GM12878 (cell line): Measurements from ENCODE around the gene ZNF823. TPM values are rescaled to one million over a fixed set of nuclear protein-coding genes. Genes with fewer than 3 reads are reported as not detected.
A peak's percentile ranks its signal among the peaks of the same experiment; 100 is the strongest.

ENCODE experiments used
- BHLHE40 ChIP-seq, 2 experiments: fragments of 450-650 bp in 1 of 2; IDR thresholded peaks; 2 replicates each; pipeline ENCODE4 v1.6.1; 2011 to 2017; ENCODE audit warnings: low read depth in 2 of 2, borderline replicate concordance in 1 of 2, improper control_type of control experiment in 1 of 2, low read length in 1 of 2, mild to moderate bottlenecking in 1 of 2
- CHD4 ChIP-seq: fragments of 200-600 bp; sonication (generic); IDR thresholded peaks from 2 replicates; pipeline ENCODE4 v1.6.1; 2016; ENCODE audit warnings: mild to moderate bottlenecking
- FOXK2 ChIP-seq: fragments of 450-650 bp; IDR thresholded peaks from 2 replicates; pipeline ENCODE4 v1.6.1; 2017; ENCODE audit warnings: mild to moderate bottlenecking, moderate library complexity
- JUND ChIP-seq: IDR thresholded peaks from 2 replicates; pipeline ENCODE4 v1.6.1; 2012; ENCODE audit warnings: low read depth, mild to moderate bottlenecking, low read length, improper control_type of control experiment, moderate library complexity
- MYC ChIP-seq: IDR thresholded peaks from 2 replicates; pipeline ENCODE4 v1.6.1; 2011; ENCODE audit warnings: mild to moderate bottlenecking, low read length, moderate library complexity, inconsistent platforms; ENCODE audit not compliant: insufficient read depth, insufficient replicate concordance, insufficient read length, severe bottlenecking
- NFIC ChIP-seq: IDR thresholded peaks from 2 replicates; pipeline ENCODE4 v1.6.1; 2012; ENCODE audit warnings: low read depth, mild to moderate bottlenecking, inconsistent platforms, low read length, moderate library complexity
- NR2C2 ChIP-seq: IDR thresholded peaks from 2 replicates; pipeline ENCODE4 v1.6.1; 2011; ENCODE audit warnings: borderline replicate concordance, low read depth; ENCODE audit not compliant: control insufficient read depth, insufficient read length
- POLR2AphosphoS2 ChIP-seq: IDR thresholded peaks from 2 replicates; pipeline ENCODE4 v1.6.1; 2011; ENCODE audit warnings: low read depth, mild to moderate bottlenecking, low read length, improper control_type of control experiment, moderate library complexity
- POLR2AphosphoS5 ChIP-seq: IDR thresholded peaks from 2 replicates; pipeline ENCODE4 v1.6.1; 2011; ENCODE audit warnings: mild to moderate bottlenecking, low read length, inconsistent platforms
- RB1 ChIP-seq: fragments of 450-650 bp; formaldehyde crosslinking; IDR thresholded peaks from 2 replicates; pipeline ENCODE4 v1.6.1; 2017; ENCODE audit warnings: mild to moderate bottlenecking, borderline replicate concordance
- RELA ChIP-seq: fragments of 450-650 bp; IDR thresholded peaks from 2 replicates; pipeline ENCODE4 v1.8.0; 2014; ENCODE audit warnings: borderline replicate concordance; ENCODE audit not compliant: partially characterized antibody
- RUNX3 ChIP-seq: IDR thresholded peaks from 2 replicates; pipeline ENCODE4 v1.6.1; 2012; ENCODE audit warnings: low read length, inconsistent platforms
- SIN3A ChIP-seq: IDR thresholded peaks from 2 replicates; pipeline ENCODE4 v1.6.1; 2012; ENCODE audit warnings: low read depth, low read length, improper control_type of control experiment
- SMAD1 ChIP-seq: fragments of 450-650 bp; IDR thresholded peaks from 2 replicates; pipeline ENCODE4 v1.6.1; 2018; ENCODE audit warnings: mild to moderate bottlenecking, low read depth; ENCODE audit not compliant: partially characterized antibody
- TAF1 ChIP-seq: IDR thresholded peaks from 2 replicates; pipeline ENCODE4 v1.6.1; 2011; ENCODE audit warnings: mild to moderate bottlenecking, low read depth, low read length, borderline replicate concordance
- YBX1 ChIP-seq: fragments of 450-650 bp; IDR thresholded peaks from 2 replicates; pipeline ENCODE4 v1.6.1; 2016; ENCODE audit warnings: antibody characterized with exemption
- ZZZ3 ChIP-seq: IDR thresholded peaks from 2 replicates; pipeline ENCODE4 v1.6.1; 2011; ENCODE audit warnings: low read depth; ENCODE audit not compliant: control insufficient read depth, insufficient read length
- polyA plus RNA-seq, 11 experiments: library from polyadenylated mRNA; depleted of rRNA in 4 of 11; unstranded in 6 of 11; stranded (reverse) in 5 of 11; fragments of >200 nt; fragmentation: Nextera tagmentation in 4 of 11; fragmentation: Illumina TruSeq in 1 of 11; extraction: Ambion mirVana in 4 of 11; extraction: Trizol in 1 of 11; gene quantifications; 1 replicate in 1 of 11; 2 replicates in 10 of 11; pipeline versions ENCODE4 v1.2.1 to v1.2.3, GENCODE V29; 2011 to 2016; ENCODE audit warnings: inconsistent platforms in 2 of 11, missing spikeins in 2 of 11, low read depth in 1 of 11
- total RNA-seq, 4 experiments: library from RNA; depleted of rRNA in 3 of 4; stranded (reverse); fragments of >200 nt in 3 of 4; fragmentation: Illumina TruSeq in 1 of 4; extraction: Trizol in 1 of 4; gene quantifications; 2 replicates each; pipeline versions ENCODE4 v1.2.1 to v1.2.3, GENCODE V29; 2013 to 2021
- TF ChIP-seq, protein P1 (sequence below): fragments of 450-650 bp; IDR thresholded peaks from 2 replicates; pipeline ENCODE4 v1.6.1; 2016; ENCODE audit warnings: mild to moderate bottlenecking
- TF ChIP-seq, protein P2 (sequence below): fragments of 150-350 bp; IDR thresholded peaks from 2 replicates; pipeline ENCODE4 v1.6.1; 2016; ENCODE audit warnings: low read depth, low read length
- TF ChIP-seq, protein P3 (sequence below): IDR thresholded peaks from 2 replicates; pipeline ENCODE4 v1.6.1; 2012; ENCODE audit warnings: low read depth, low read length, improper control_type of control experiment
- TF ChIP-seq, protein P4 (sequence below): fragments of 450-650 bp; IDR thresholded peaks from 2 replicates; pipeline ENCODE4 v1.6.1; 2018; ENCODE audit warnings: mild to moderate bottlenecking, low read depth, moderate library complexity; ENCODE audit not compliant: partially characterized antibody

The ZNF823 gene
- total and polyA plus RNA-seq, 10 of the 15 experiments (the other 5 are each of a cell fraction or from before 2014, with no cell fraction given), result 3.3 to 8.0 (median 4.5) TPM

DNA sequence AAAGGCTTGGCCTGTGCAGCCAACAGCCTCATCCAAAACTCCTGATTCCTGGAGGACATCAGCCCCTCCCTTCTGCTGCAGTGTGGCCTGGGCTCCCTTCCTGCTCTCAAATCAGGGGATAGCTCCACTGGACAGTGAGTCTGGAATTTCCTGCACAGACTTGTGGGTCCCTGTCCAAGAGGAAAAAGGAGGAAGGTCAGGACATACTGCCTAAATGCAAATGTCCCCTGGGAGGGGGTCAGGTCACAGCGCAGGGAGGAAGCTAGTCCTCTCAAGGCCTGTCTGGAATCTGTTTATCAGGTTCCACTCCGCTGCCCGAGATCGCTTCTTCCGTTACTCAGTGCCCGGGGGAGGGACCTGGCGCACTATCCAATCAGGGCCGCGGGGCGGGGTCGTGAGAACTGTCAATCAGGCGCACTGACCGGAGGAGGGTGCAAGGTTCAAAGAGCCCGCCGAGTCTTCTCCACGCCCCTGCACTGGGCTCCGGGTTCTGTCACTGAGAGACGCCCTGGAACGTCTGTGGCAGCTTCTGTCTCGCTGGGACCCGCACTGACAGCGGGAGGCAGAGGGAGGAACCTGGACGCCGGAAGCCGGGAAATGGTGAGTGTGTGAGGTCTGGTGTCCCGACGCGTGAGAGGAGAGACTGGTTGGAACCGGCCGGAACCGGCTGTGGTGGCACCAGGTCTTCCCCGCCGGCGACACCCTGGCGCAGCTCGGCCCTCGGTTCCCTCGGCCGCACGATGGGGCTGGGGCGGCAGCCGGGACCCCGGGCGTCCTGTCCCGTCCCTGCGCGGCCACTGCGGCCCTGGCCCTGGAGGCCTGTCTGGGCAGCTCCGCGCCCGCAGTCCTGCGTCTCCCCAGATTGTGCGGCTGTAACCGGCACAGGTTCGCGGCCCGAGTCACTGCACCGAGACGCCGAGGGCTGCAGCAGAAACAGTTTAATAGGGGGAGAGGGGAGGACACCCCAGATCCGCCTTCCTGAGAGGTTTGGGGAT, 28.1 kb upstream of the ZNF823 start, which contains the start of gene ZNF441 (continued):
- TF ChIP-seq NFIC (no peak), TAF1 (peak; percentile 46; the same call in 1 of the 2 replicates), MYC (no peak), BHLHE40 (IDR thresholded peaks at IDR 0.05; ENCODE audit: borderline replicate concordance in 1 of 2, low read depth in 2 of 2, low read length in 1 of 2) (peak; percentile 6 to 77; a peak in 2 of 4 replicates), NR2C2 (no peak), CHD4 (no peak), JUND (no peak), POLR2AphosphoS5 (peak; percentile 81; the same call in 1 of the 2 replicates), YBX1 (no peak), RUNX3 (peak; percentile 30; the same call in 1 of the 2 replicates), RELA (peak; percentile 33), SMAD1 (no peak), POLR2AphosphoS2 (no peak), FOXK2 (peak; percentile 65; the same call in 1 of the 2 replicates), ZZZ3 (no peak), RB1 (peak; percentile 50; the same call in 1 of the 2 replicates), SIN3A (peak; percentile 46; the same call in 1 of the 2 replicates)
- TF ChIP-seq, protein P1, sequence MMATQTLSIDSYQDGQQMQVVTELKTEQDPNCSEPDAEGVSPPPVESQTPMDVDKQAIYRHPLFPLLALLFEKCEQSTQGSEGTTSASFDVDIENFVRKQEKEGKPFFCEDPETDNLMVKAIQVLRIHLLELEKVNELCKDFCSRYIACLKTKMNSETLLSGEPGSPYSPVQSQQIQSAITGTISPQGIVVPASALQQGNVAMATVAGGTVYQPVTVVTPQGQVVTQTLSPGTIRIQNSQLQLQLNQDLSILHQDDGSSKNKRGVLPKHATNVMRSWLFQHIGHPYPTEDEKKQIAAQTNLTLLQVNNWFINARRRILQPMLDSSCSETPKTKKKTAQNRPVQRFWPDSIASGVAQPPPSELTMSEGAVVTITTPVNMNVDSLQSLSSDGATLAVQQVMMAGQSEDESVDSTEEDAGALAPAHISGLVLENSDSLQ, result peak; percentile 98
- TF ChIP-seq, protein P2, sequence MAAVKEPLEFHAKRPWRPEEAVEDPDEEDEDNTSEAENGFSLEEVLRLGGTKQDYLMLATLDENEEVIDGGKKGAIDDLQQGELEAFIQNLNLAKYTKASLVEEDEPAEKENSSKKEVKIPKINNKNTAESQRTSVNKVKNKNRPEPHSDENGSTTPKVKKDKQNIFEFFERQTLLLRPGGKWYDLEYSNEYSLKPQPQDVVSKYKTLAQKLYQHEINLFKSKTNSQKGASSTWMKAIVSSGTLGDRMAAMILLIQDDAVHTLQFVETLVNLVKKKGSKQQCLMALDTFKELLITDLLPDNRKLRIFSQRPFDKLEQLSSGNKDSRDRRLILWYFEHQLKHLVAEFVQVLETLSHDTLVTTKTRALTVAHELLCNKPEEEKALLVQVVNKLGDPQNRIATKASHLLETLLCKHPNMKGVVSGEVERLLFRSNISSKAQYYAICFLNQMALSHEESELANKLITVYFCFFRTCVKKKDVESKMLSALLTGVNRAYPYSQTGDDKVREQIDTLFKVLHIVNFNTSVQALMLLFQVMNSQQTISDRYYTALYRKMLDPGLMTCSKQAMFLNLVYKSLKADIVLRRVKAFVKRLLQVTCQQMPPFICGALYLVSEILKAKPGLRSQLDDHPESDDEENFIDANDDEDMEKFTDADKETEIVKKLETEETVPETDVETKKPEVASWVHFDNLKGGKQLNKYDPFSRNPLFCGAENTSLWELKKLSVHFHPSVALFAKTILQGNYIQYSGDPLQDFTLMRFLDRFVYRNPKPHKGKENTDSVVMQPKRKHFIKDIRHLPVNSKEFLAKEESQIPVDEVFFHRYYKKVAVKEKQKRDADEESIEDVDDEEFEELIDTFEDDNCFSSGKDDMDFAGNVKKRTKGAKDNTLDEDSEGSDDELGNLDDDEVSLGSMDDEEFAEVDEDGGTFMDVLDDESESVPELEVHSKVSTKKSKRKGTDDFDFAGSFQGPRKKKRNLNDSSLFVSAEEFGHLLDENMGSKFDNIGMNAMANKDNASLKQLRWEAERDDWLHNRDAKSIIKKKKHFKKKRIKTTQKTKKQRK, result no peak
- TF ChIP-seq, protein P3, sequence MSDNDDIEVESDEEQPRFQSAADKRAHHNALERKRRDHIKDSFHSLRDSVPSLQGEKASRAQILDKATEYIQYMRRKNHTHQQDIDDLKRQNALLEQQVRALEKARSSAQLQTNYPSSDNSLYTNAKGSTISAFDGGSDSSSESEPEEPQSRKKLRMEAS, result no peak; the same call in 1 of the 2 replicates
- TF ChIP-seq, protein P4, sequence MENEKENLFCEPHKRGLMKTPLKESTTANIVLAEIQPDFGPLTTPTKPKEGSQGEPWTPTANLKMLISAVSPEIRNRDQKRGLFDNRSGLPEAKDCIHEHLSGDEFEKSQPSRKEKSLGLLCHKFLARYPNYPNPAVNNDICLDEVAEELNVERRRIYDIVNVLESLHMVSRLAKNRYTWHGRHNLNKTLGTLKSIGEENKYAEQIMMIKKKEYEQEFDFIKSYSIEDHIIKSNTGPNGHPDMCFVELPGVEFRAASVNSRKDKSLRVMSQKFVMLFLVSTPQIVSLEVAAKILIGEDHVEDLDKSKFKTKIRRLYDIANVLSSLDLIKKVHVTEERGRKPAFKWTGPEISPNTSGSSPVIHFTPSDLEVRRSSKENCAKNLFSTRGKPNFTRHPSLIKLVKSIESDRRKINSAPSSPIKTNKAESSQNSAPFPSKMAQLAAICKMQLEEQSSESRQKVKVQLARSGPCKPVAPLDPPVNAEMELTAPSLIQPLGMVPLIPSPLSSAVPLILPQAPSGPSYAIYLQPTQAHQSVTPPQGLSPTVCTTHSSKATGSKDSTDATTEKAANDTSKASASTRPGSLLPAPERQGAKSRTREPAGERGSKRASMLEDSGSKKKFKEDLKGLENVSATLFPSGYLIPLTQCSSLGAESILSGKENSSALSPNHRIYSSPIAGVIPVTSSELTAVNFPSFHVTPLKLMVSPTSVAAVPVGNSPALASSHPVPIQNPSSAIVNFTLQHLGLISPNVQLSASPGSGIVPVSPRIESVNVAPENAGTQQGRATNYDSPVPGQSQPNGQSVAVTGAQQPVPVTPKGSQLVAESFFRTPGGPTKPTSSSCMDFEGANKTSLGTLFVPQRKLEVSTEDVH, result no peak
